Measurements from ENCODE around the gene SPDEF.

SPDEF gene

DNA sequence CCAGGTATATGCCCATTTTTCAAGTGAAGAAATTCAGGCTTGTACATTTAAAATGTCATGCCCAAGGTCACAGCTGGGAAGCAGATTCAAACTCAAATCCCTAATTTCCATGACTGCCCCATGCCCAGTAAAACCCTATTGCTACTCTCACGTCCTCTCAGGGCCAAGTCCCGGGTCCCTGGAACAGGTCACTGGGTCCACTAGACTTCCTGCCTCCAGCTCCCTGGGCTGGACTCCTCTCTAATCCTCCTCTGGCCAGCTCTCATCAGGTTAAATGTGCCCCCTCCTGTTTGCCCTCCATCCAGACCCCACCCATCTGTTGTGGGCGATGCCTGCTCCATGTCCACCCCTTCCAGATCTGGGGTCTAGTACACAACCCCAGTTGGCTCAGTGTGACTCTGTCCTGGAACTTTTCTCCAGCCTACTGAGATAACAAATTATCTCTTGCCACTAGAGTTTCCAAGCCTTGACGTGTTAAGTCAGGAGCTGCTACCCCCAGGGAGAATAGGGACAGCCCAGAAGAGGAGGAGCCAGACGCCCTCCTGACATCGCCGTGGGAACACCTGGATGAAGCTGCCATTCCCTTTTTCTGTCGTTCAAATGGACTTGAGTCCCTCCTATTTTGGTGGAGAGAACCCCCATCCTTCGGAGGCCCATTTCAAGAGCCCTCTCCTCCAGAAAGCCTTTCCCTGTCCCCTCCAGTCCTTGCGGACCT is 3.7 kb upstream of the SPDEF start:
- TF ChIP-seq, protein P1, sequence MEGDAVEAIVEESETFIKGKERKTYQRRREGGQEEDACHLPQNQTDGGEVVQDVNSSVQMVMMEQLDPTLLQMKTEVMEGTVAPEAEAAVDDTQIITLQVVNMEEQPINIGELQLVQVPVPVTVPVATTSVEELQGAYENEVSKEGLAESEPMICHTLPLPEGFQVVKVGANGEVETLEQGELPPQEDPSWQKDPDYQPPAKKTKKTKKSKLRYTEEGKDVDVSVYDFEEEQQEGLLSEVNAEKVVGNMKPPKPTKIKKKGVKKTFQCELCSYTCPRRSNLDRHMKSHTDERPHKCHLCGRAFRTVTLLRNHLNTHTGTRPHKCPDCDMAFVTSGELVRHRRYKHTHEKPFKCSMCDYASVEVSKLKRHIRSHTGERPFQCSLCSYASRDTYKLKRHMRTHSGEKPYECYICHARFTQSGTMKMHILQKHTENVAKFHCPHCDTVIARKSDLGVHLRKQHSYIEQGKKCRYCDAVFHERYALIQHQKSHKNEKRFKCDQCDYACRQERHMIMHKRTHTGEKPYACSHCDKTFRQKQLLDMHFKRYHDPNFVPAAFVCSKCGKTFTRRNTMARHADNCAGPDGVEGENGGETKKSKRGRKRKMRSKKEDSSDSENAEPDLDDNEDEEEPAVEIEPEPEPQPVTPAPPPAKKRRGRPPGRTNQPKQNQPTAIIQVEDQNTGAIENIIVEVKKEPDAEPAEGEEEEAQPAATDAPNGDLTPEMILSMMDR (IDR thresholded peaks at IDR 0.05; ENCODE audit: control insufficient read depth, extremely low read depth, insufficient read depth) = no peak
- no peak for DNase-seq (ENCODE audit: low read depth)
- H3K4me3 ChIP-seq (ENCODE audit: low read depth, low read length) = no peak overlapping the region

DNA sequence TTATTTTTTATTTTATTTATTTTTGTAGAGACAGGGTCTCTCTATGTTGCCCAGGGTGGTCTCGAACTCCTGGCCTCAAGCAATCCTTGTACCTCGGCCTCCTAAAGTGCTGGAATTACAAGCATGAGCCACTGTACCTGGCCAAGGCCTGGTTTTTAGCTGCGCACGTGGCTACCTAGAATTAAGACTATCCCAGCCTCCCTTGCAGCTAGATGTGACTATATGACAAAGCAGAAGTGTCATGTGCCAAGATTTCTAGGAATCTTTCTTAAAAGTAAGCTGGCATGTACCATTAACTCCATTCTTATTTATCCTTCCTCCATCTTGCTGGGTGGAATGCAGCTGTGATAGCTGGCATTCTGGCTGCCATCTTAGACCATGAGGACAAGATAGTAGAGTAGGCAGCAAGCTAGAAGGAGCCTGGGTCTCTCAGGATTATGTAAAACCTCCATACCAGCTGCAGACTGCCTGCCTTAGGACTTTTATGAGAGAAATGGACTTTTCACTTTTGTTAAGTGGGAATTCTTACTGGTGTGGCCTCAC is 2.1 kb upstream of the SPDEF start:
- H3K4me3 ChIP-seq (ENCODE audit: low read depth, low read length) = no peak overlapping the region
- TF ChIP-seq, protein P1 (IDR thresholded peaks at IDR 0.05; ENCODE audit: control insufficient read depth, extremely low read depth, insufficient read depth) = no peak
- DNase-seq (ENCODE audit: low read depth) = no peak

DNA sequence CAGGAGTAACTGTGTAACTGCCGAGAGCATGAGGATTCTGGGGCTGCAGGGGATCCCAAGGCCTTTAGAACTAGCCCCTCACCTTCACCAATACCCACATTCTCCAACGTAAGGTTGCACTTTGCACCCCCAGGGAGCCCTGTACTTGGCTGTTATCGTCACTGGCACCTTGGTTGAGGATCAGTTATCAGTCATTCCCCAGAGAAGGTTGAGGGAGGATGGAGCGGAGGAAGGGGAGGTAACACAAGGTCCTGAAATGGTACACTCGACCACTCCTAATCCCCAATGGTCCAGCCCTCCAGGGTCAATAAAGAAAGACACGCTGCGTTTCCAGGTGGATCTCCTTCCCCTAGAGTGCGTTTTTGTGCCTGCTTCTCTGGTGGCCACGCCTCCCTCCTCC is 1.1 kb upstream of the SPDEF start:
- TF ChIP-seq, protein P1 (IDR thresholded peaks at IDR 0.05; ENCODE audit: control insufficient read depth, extremely low read depth, insufficient read depth) = no peak
- no peak overlapping the region for H3K4me3 ChIP-seq (ENCODE audit: low read depth, low read length)
- DNase-seq (ENCODE audit: low read depth) = no peak

DNA sequence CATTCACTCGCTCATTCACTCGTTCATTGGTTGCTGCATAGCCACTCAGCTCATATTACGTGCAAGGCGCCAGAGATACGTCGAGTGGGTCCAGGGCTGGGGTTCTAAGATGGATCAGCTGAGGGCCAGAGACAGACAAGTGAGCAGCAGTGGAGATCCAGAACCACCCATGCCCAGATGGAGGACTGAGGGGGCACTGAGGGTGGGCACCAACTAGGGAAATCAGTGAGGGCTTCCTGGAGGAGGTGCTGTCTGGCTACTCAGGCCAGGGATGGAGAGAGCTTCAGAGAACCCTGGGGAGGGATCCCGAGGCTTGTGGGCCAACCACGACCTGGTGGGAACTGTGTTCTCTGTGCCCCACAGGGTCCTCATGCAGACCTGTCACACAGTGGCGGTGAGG is 364 bp upstream of the SPDEF start:
- no peak for DNase-seq (ENCODE audit: low read depth)
- TF ChIP-seq, protein P1 (IDR thresholded peaks at IDR 0.05; ENCODE audit: control insufficient read depth, extremely low read depth, insufficient read depth) = no peak
- peak overlapping the region; percentile 79 for H3K4me3 ChIP-seq (ENCODE audit: low read depth, low read length)

DNA sequence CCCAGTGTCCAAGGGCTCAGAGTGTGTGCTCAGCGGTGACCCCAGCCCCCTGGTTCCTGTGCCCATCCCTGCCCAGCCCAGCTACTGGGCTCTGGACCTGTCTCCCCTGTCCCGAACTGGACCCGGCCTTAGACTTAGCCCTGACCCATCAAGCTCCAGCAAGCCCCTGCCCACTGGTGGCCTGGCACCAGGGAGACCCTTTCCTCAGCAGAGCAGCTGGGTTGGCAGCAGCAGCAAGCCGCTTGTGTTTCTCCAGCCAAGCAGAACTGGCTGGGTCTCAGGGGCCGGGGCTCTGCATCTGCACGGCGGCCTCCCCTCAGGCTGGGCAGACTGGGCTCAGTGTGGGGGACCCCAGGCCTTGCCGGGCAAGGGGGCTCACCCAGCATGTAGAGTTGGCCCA is 801 bp downstream of the SPDEF start:
- peak overlapping the region; percentile 79 for H3K4me3 ChIP-seq (ENCODE audit: low read depth, low read length)
- no peak for DNase-seq (ENCODE audit: low read depth)
- TF ChIP-seq, protein P1 (IDR thresholded peaks at IDR 0.05; ENCODE audit: control insufficient read depth, extremely low read depth, insufficient read depth) = no peak

DNA sequence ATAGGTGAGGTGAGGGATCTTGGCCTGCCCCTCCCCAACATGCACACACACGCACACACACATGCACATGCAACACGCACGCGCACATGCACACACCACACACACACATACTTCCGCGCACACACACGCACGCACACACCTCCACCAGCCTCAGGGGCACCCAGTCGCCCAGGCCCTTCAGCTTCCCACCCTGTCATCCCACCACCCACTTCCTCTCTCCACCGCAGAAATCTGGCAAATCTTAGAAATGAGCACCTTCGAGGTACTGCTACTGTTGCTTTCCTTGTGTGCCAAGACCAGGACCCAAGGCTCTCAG is 1.2 kb downstream of the SPDEF start:
- TF ChIP-seq, protein P1 (IDR thresholded peaks at IDR 0.05; ENCODE audit: control insufficient read depth, extremely low read depth, insufficient read depth) = no peak
- no peak for DNase-seq (ENCODE audit: low read depth)

More for the DNA sequence above, 1.2 kb downstream of the SPDEF start:
- H3K4me3 ChIP-seq (ENCODE audit: low read depth, low read length) = peak overlapping the region; percentile 79
